GM13976 (cell line): ENCODE data around the gene TMIGD2.
"Not testable (repeated sequence)": the region's sequence is repeated elsewhere in the genome, so short reads cannot be mapped to it uniquely, and the experiment has no call there.

ENCODE experiments used
- DNase-seq: peaks from one replicate; pipeline ENCODE4 v3.0.0; 2012; ENCODE audit warnings: low spot score
- in situ Hi-C: fragments of 300-500 bp; cut with MboI; formaldehyde crosslinking; loops from one replicate; pipeline ENCODE4 v1.12.0; 2022; ENCODE audit warnings: low sequenced_read_pairs, mixed read lengths, inconsistent platforms; ENCODE audit not compliant: unreplicated experiment
- TF ChIP-seq, protein P1 (sequence below): IDR thresholded peaks from 2 replicates; pipeline ENCODE4 v1.5.1; 2012; ENCODE audit warnings: borderline replicate concordance, mild to moderate bottlenecking; ENCODE audit not compliant: insufficient read depth; ENCODE audit errors: extremely low read depth, missing control alignments, control extremely low read depth

Gene TMIGD2

DNA sequence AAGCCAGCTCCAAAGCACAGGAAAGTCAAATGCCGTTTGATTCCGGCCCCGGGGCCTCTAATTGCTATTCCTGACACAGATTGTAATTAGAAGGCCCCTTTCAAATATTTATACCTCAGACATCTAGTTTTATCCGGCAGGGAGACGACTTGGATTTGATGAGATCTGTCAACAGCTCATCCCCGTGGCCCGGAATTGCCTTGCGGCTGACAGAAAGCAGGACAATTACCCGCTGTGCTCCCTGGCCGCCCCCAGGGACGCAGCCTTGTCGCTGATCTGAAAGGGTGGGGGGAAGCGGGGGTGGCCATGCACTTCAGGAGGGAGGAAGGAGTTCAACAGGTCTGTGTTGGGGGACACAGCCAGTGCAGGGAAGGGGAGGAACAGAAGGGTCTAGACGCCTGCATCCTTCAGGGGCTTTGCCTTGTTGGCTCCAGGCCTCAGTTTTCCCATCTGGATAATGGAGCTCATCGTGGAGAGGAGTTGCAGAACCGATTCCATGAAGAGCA lies 24.9 kb downstream of the TMIGD2 start:
- DNase-seq, result no peak
- in situ Hi-C loops, result no loop called here
- TF ChIP-seq, protein P1, sequence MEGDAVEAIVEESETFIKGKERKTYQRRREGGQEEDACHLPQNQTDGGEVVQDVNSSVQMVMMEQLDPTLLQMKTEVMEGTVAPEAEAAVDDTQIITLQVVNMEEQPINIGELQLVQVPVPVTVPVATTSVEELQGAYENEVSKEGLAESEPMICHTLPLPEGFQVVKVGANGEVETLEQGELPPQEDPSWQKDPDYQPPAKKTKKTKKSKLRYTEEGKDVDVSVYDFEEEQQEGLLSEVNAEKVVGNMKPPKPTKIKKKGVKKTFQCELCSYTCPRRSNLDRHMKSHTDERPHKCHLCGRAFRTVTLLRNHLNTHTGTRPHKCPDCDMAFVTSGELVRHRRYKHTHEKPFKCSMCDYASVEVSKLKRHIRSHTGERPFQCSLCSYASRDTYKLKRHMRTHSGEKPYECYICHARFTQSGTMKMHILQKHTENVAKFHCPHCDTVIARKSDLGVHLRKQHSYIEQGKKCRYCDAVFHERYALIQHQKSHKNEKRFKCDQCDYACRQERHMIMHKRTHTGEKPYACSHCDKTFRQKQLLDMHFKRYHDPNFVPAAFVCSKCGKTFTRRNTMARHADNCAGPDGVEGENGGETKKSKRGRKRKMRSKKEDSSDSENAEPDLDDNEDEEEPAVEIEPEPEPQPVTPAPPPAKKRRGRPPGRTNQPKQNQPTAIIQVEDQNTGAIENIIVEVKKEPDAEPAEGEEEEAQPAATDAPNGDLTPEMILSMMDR, result no peak

DNA sequence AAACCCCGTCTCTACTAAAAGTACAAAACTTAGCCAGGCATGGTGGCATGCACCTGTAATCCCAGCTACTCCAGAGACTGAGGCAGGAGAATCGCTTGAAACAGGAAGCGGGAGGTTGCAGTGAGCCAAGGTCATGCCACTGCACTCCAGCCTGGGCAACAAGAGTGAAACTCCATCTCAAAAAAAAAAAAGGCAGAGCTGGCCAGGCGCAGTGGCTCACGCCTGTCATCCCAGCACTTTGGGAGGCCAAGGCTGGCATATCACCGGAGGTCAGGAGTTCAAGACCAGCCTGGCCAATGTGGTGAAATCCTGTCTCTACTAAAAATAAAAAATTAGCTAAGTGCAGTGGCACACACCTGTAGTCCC lies 27.9 kb downstream of the TMIGD2 start:
- DNase-seq, in situ Hi-C loops: not testable (repeated sequence)

- no peak for DNase-seq
- TF ChIP-seq, protein P1, result no peak
- in situ Hi-C loops, result no loop called here
These were observed 29.3 kb downstream of the TMIGD2 start for GRCh38 chr19:4272894-4273293.

DNA sequence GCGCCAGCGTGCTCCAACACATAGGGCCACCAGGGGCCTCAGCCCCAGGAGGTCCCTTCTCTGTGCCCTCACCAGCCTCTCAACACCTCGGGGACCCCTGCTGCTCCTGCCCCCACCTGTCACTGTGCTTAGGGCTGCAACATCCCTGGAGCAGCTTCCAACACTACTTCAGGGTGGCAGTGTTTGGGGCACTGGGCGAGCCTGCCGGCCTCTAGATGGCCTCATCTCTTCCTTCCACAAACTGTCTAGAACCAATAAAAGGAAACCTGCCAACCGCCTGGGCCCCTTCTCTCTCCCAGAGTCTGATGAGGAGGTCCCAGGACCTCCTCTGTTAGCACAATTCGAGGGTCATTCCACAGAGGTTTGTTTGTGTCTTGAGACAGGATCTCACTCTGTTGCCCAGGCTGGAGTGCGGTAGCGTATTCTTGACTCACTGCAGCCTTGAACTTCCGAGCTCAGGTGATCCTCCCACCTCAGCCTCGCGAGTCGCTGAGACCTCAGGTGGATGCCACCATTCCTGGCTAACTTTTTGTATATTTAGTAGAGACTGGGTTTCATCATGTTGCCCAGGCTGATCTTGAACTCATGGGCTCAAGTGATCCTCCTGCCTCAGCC lies 33.3 kb downstream of the TMIGD2 start:
- TF ChIP-seq, protein P1, result no peak
- no peak for DNase-seq
- in situ Hi-C loops, result loop anchor here (10.0 kb wide), 1 partner anchor 86 kb away; no protein-coding TSS in a partner anchor

GRCh38 chr19:4267901-4268815 lies 34.0 kb downstream of the TMIGD2 start:
- TF ChIP-seq, protein P1, result no peak
- no peak for DNase-seq
- in situ Hi-C loops, result loop anchor here (10.0 kb wide), 1 partner anchor 87 kb away; no protein-coding TSS in a partner anchor

- DNase-seq, result peak; percentile 85
- in situ Hi-C loops, result loop anchor here (10.0 kb wide), 1 partner anchor 88 kb away; no protein-coding TSS in a partner anchor
- TF ChIP-seq, protein P1, result peak; percentile 65
These were observed 34.9 kb downstream of the TMIGD2 start for GRCh38 chr19:4267101-4267900.
